HL-60 (cell line): ENCODE measurements around the gene PADI6.

ENCODE experiments used
- DNase-seq, 2 experiments: peaks; one replicate each; pipeline ENCODE4 v3.0.0-alpha.2; 2010 to 2020; ENCODE audit warnings: low read depth in 1 of 2, low spot score in 1 of 2
- H3K27ac ChIP-seq: fragments of 250-450 bp; sonication (Bioruptor Pico); replicated peaks from 2 replicates; pipeline ENCODE4 v1.5.1; 2020; ENCODE audit warnings: mild to moderate bottlenecking, moderate library complexity
- H3K27me3 ChIP-seq: fragments of 250-450 bp; sonication (Bioruptor Pico); 2 replicates; pipeline ENCODE4 v1.5.1; 2021; ENCODE audit warnings: mild to moderate bottlenecking, moderate library complexity; ENCODE audit not compliant: insufficient read depth, poor library complexity, severe bottlenecking
- H3K4me3 ChIP-seq: replicated peaks from 2 replicates; pipeline ENCODE4 v1.5.1; 2011; ENCODE audit warnings: mild to moderate bottlenecking, control low read depth, low read length; ENCODE audit not compliant: insufficient read depth
- GABPA ChIP-seq: IDR thresholded peaks from 2 replicates; pipeline ENCODE4 v1.6.1; 2012; ENCODE audit warnings: low read depth
- POLR2AphosphoS5 ChIP-seq: IDR thresholded peaks from 2 replicates; pipeline ENCODE4 v1.6.1; 2012; ENCODE audit warnings: low read depth
- SPI1 ChIP-seq: IDR thresholded peaks from 2 replicates; pipeline ENCODE4 v1.6.1; 2012; ENCODE audit warnings: low read depth, mild to moderate bottlenecking, borderline replicate concordance
- long read RNA-seq: library from polyadenylated mRNA; unstranded; transcript quantifications from one replicate; pipeline ENCODE4 v2.0.0, GENCODE V29; 2020
- TF ChIP-seq, protein P1 (sequence below): IDR thresholded peaks from one replicate; pipeline ENCODE4 v1.5.1; 2011; ENCODE audit warnings: low read length, control low read depth, inconsistent platforms; ENCODE audit not compliant: insufficient read depth
- TF ChIP-seq, protein P2 (sequence below): IDR thresholded peaks from 2 replicates; pipeline ENCODE4 v1.6.1; 2012; ENCODE audit warnings: low read depth; ENCODE audit not compliant: insufficient replicate concordance

Gene PADI6
- long read RNA-seq, result 0 reads

DNA sequence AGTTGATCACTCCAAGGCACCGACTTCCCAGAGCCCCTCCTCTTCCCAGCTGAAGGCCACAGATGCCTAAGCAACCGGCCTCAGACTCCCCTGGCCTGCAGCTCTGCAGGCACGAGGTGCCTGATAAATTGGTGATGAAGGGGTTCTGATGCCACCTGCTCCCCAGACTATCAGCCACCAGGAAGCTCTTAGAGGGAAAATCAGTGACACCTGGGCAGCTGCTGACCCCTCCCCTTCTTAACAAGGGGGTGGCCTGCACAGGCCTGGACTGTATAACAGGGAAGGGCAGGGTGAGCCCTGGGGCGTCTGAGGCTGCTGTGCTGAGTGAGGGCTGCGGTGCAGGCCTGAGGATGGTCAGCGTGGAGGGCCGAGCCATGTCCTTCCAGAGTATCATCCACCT is at the start of gene PADI6:
PADI6 (plus strand) TSS at position 301 of the 400 bp plus-strand sequence; CDS start at position 351, 50 bp downstream.
- no peak for TF ChIP-seq GABPA
- no peak for TF ChIP-seq SPI1
- TF ChIP-seq, protein P1, sequence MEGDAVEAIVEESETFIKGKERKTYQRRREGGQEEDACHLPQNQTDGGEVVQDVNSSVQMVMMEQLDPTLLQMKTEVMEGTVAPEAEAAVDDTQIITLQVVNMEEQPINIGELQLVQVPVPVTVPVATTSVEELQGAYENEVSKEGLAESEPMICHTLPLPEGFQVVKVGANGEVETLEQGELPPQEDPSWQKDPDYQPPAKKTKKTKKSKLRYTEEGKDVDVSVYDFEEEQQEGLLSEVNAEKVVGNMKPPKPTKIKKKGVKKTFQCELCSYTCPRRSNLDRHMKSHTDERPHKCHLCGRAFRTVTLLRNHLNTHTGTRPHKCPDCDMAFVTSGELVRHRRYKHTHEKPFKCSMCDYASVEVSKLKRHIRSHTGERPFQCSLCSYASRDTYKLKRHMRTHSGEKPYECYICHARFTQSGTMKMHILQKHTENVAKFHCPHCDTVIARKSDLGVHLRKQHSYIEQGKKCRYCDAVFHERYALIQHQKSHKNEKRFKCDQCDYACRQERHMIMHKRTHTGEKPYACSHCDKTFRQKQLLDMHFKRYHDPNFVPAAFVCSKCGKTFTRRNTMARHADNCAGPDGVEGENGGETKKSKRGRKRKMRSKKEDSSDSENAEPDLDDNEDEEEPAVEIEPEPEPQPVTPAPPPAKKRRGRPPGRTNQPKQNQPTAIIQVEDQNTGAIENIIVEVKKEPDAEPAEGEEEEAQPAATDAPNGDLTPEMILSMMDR, result no peak
- H3K27ac ChIP-seq, result no peak within 1 kb of the TSS

DNA sequence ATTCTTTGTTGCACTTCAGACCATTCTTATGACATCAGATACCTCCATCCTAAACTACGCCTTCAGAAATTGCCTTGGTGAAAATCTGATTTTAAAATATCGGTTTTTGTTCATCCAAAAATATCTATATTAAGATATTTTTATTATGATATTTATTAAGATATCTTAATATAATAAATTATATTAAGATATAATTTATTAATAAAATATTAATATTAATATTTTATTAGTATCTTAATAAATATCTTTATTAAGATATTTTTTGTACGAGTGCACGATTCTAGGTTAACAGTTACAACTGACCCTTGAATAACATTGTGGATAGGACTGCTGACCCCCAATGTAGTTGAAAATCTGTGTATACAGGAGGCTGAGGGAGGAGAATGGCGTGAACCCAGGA is 43.1 kb upstream of the PADI6 start:
- Histone ChIP-seq H3K27me3 (no peaks in the 10 kb centered on the region), H3K27ac (no peak overlapping the region), H3K4me3 (no peak overlapping the region)
- no peak for DNase-seq
- TF ChIP-seq SPI1 (no peak), POLR2AphosphoS5 (no peak), GABPA (no peak)
- TF ChIP-seq, protein P2, sequence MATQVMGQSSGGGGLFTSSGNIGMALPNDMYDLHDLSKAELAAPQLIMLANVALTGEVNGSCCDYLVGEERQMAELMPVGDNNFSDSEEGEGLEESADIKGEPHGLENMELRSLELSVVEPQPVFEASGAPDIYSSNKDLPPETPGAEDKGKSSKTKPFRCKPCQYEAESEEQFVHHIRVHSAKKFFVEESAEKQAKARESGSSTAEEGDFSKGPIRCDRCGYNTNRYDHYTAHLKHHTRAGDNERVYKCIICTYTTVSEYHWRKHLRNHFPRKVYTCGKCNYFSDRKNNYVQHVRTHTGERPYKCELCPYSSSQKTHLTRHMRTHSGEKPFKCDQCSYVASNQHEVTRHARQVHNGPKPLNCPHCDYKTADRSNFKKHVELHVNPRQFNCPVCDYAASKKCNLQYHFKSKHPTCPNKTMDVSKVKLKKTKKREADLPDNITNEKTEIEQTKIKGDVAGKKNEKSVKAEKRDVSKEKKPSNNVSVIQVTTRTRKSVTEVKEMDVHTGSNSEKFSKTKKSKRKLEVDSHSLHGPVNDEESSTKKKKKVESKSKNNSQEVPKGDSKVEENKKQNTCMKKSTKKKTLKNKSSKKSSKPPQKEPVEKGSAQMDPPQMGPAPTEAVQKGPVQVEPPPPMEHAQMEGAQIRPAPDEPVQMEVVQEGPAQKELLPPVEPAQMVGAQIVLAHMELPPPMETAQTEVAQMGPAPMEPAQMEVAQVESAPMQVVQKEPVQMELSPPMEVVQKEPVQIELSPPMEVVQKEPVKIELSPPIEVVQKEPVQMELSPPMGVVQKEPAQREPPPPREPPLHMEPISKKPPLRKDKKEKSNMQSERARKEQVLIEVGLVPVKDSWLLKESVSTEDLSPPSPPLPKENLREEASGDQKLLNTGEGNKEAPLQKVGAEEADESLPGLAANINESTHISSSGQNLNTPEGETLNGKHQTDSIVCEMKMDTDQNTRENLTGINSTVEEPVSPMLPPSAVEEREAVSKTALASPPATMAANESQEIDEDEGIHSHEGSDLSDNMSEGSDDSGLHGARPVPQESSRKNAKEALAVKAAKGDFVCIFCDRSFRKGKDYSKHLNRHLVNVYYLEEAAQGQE, result no peak
- TF ChIP-seq, protein P1, result no peak

More for the DNA sequence above, at the start of gene PADI6:
- H3K27me3 ChIP-seq, result no peaks in the 10 kb centered on the region
- DNase-seq, result no peak
- H3K4me3 ChIP-seq, result no peak within 1 kb of the TSS

DNA sequence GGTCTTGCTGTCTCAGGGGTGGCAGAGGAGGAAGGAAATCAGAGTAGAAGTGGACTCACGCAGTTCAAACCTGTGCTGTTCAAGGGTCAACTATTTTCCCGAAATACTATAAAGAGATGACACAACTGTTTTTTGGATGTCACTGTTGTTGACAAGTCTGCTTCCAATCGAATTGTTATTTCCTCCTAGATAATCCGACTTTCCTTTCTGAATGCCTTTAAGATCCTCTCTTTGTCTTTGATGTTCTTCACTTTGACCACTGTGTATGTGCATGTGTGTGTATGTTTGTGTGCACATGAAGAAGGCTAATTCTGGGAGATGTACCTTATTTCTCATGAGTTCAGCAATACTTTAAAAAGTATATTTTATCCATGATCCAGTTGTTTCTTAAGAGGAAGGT is 42.4 kb upstream of the PADI6 start:
- Histone ChIP-seq H3K27me3 (no peaks in the 10 kb centered on the region), H3K27ac (no peak overlapping the region), H3K4me3 (no peak overlapping the region)
- DNase-seq, result no peak
- TF ChIP-seq, protein P1, result no peak
- no peak for TF ChIP-seq GABPA
- TF ChIP-seq, protein P2, result no peak
- TF ChIP-seq POLR2AphosphoS5, result no peak
- TF ChIP-seq SPI1, result no peak

DNA sequence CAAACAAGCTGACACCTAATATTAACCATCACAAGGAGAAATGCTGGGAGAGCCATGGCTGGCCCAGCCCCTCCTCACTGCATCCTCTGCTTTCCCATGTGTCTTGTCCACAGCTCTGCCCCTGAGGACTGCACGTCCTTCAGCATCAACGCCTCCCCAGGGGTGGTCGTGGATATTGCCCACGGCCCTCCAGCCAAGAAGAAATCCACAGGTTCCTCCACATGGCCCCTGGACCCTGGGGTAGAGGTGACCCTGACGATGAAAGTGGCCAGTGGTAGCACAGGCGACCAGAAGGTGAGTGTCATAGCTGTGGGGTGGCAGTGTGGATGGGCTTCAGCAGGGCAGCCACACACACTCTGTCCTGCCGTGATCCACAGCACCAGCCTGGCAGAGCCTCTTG is 41.1 kb upstream of the PADI6 start:
- no peaks in the 10 kb centered on the region for H3K27me3 ChIP-seq
- no peak overlapping the region for H3K27ac ChIP-seq
- TF ChIP-seq, protein P1, result no peak
- TF ChIP-seq SPI1, result no peak
- TF ChIP-seq, protein P2, result no peak
- no peak for TF ChIP-seq GABPA
- TF ChIP-seq POLR2AphosphoS5, result no peak
- DNase-seq, result no peak
- H3K4me3 ChIP-seq, result no peak overlapping the region
